DOHH2 (cell line): ENCODE data around the gene KIF26B.

Experiments used
- H3F3A ChIP-seq: fragments of 200-600 bp; sonication (generic), shearing (Covaris generic); 2 replicates; pipeline ENCODE4 v1.6.0; 2016; ENCODE audit warnings: antibody characterized with exemption, mild to moderate bottlenecking; ENCODE audit not compliant: control insufficient read depth, insufficient read depth
- H3K27ac ChIP-seq: fragments of 200-600 bp; sonication (generic); 2 replicates; pipeline ENCODE4 v1.5.1; 2014; ENCODE audit warnings: low read depth, mild to moderate bottlenecking, low read length, moderate library complexity
- H3K27me3 ChIP-seq: fragments of 200-600 bp; sonication (generic); 2 replicates; pipeline ENCODE4 v1.6.1; 2014; ENCODE audit warnings: mild to moderate bottlenecking, low read length, mixed read lengths; ENCODE audit not compliant: control insufficient read depth
- H3K36me3 ChIP-seq: fragments of 200-600 bp; sonication (generic); 2 replicates; pipeline ENCODE4 v1.6.1; 2014; ENCODE audit warnings: mild to moderate bottlenecking, low read length, moderate library complexity, mixed read lengths; ENCODE audit not compliant: control insufficient read depth
- H3K4me1 ChIP-seq: fragments of 200-600 bp; sonication (generic); 2 replicates; pipeline ENCODE4 v1.6.1; 2014; ENCODE audit warnings: mild to moderate bottlenecking, low read length, mixed read lengths; ENCODE audit not compliant: control insufficient read depth
- H3K4me2 ChIP-seq: fragments of 200-600 bp; sonication (generic); 2 replicates; pipeline ENCODE4 v1.6.0; 2014; ENCODE audit warnings: mild to moderate bottlenecking, low read length, moderate library complexity
- H3K4me3 ChIP-seq: fragments of 200-600 bp; sonication (generic); 2 replicates; pipeline ENCODE4 v1.5.1; 2014; ENCODE audit warnings: mild to moderate bottlenecking, low read length, mixed read lengths
- H3K79me2 ChIP-seq: fragments of 200-600 bp; sonication (generic); 2 replicates; pipeline ENCODE4 v1.6.1; 2014; ENCODE audit warnings: mild to moderate bottlenecking, low read length, mixed read lengths; ENCODE audit not compliant: control insufficient read depth
- H3K9me2 ChIP-seq: fragments of 200-600 bp; sonication (generic); replicated peaks from 2 replicates; pipeline ENCODE4 v1.6.1; 2014; ENCODE audit warnings: mild to moderate bottlenecking, low read length, mixed read lengths; ENCODE audit not compliant: control insufficient read depth
- H3K9me3 ChIP-seq: fragments of 200-600 bp; sonication (generic); 2 replicates; pipeline ENCODE4 v1.6.1; 2014; ENCODE audit warnings: antibody characterized with exemption, low read length, mixed read lengths; ENCODE audit not compliant: control insufficient read depth, insufficient read depth
- H4K20me1 ChIP-seq: fragments of 200-600 bp; sonication (generic); 2 replicates; pipeline ENCODE4 v1.6.0; 2014; ENCODE audit warnings: low read depth, mild to moderate bottlenecking, antibody characterized with exemption, low read length, moderate library complexity; ENCODE audit not compliant: control insufficient read depth, insufficient read depth
- CTCF ChIP-seq: fragments of 200-600 bp; sonication (generic); IDR thresholded peaks from one replicate; pipeline ENCODE4 v1.5.1; 2014; ENCODE audit warnings: antibody characterized with exemption, mild to moderate bottlenecking, low read depth, low read length; ENCODE audit not compliant: poor library complexity, severe bottlenecking
- EZH2phosphoT487 ChIP-seq: fragments of 200-600 bp; sonication (generic); IDR thresholded peaks from 2 replicates; pipeline ENCODE4 v1.6.1; 2017; ENCODE audit warnings: borderline replicate concordance, mild to moderate bottlenecking, antibody characterized with exemption, low read length, moderate library complexity, mixed read lengths

Gene KIF26B

DNA sequence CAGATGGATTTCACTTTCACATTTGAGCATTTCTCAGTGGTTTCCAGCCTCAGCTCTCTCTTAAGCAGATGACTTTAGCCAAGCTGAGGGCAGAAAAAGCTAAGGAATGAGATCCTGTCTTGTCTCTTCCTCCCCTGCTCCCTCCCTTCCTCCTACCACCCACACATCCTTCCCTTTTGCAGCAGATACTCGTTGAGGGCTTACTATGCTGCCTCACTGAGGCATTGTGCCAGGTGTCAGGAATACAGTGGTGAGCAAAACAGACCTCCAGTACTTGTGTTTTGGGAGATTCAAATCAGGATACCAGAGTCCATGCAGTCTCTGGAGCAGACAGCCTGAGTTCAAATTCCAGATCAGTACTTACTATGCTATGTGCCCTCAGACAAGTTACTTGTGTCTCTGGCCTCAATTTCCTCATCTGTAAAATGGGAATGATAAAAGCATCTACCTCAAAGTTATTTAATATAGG lies 43.2 kb downstream of the KIF26B start:
- Histone ChIP-seq H3K4me2 (no peak overlapping the region), H3K27ac (no peak overlapping the region), H3F3A (no peaks in the 10 kb centered on the region)

DNA sequence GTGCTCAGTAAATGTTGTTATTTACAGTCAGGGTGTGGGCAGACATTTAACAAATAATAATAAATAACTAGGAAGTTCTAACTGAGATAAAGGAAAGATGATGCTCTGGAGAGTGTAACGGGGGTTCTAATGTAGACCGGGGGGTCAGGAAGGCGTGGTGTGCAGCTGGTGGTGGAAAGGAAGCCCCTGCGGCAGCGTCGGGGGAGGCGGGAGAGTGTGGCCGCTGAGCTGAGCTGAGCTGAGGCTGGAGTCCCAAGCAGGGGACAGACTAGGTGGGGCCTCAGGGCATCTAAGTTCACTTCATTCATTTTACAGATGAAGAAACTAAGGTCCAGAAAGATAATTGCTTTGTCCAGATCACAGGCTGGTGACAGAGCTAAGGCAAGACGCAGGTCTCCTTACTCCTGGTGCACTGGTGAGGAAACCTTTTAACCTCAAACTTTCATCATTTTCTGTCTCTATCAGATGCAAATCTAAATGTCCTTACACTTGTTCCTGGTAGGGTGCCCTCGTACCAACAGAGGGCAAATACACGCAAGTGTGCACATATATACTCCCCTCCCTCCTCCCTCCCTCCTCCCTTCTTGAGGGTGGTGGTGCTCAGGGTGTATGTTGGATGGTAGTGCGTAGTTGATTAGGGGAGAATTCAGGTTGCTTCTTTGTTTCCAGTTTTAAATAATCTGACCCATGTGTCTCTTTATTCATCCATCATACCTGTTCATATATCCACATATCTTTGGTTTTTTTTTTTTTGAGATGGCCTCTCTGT lies 44.1 kb downstream of the KIF26B start:
- Histone ChIP-seq H3K4me1 (no peaks in the 10 kb centered on the region), H3K36me3 (no peaks in the 10 kb centered on the region), H3K27ac (no peak overlapping the region), H3K4me2 (no peak overlapping the region), H3K9me3 (no peaks in the 10 kb centered on the region), H3K4me3 (no peak overlapping the region), H3K79me2 (no peaks in the 10 kb centered on the region), H3K9me2 (no peaks in the 10 kb centered on the region), H3K27me3 (peaks cover 6% of the 10 kb centered on the region; the same call in 1 of the 2 replicates), H3F3A (no peaks in the 10 kb centered on the region), H4K20me1 (no peaks in the 10 kb centered on the region)
- no peak for TF ChIP-seq CTCF
- no peak for TF ChIP-seq EZH2phosphoT487

More for the DNA sequence above, 43.2 kb downstream of the KIF26B start:
- Histone ChIP-seq H3K36me3 (no peaks in the 10 kb centered on the region), H3K4me1 (no peaks in the 10 kb centered on the region), H3K79me2 (no peaks in the 10 kb centered on the region), H3K9me2 (no peaks in the 10 kb centered on the region), H4K20me1 (no peaks in the 10 kb centered on the region), H3K27me3 (peaks cover 6% of the 10 kb centered on the region; the same call in 1 of the 2 replicates), H3K9me3 (no peaks in the 10 kb centered on the region), H3K4me3 (no peak overlapping the region)
- no peak for TF ChIP-seq CTCF

DNA sequence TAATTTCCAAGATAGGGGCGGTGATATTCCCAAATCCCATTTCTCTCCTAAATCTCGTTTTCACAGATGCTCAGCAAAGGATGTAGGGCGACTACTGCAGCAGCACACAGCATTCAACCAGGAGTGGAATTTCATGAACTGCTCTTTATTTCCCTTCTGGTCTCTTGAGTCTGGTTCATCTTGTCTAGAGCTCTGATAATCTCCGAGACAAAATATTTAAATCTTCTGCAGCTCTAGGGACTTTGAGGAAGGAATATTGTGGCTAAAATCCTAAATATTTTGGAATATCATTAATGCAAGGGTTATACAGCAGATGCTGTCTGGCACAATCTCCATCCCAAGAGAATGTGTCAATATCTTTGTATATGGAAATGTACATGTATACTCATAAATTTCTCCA lies 45.4 kb downstream of the KIF26B start:
- H3F3A ChIP-seq, result no peaks in the 10 kb centered on the region
- H3K9me3 ChIP-seq, result no peaks in the 10 kb centered on the region
- H3K4me1 ChIP-seq, result no peaks in the 10 kb centered on the region
- H3K27me3 ChIP-seq, result peaks cover 6% of the 10 kb centered on the region; the same call in 1 of the 2 replicates
- H3K4me3 ChIP-seq, result no peak overlapping the region
- no peaks in the 10 kb centered on the region for H4K20me1 ChIP-seq
- TF ChIP-seq CTCF (no peak), EZH2phosphoT487 (no peak)
- H3K79me2 ChIP-seq, result no peaks in the 10 kb centered on the region
- H3K9me2 ChIP-seq, result no peaks in the 10 kb centered on the region
- no peak overlapping the region for H3K4me2 ChIP-seq
- H3K27ac ChIP-seq, result no peak overlapping the region
- no peaks in the 10 kb centered on the region for H3K36me3 ChIP-seq
